ENCODE data around the gene STAC.

STAC gene

DNA sequence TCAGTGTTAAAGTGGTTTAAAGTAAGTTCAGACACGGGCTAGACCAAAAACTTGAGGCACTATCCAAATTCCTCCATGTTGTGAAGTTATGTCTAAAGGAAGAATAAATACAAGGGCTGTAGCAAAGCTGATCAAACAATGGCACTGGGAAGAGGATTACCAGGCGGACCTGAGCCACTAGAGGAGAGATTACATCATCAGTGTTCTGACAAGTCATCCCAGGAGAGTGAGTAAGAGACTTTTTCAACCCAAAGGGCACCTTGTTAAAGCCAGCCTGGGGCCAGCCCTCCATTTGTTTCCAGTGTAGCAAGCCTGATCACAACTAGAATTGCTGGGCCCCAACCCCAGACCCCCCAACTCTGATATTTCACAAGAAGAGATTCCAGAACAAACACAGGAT lies 217.1 kb downstream of the STAC start (continued):
- no peak for TF ChIP-seq CSDC2 (CRISPR knock-in tag; IDR thresholded peaks at IDR 0.05)

All from SK-N-SH treated with all-trans-retinoic acid at 6 μM for 48 hours (cell line).